Stimulated activated CD4-positive, alpha-beta T cell treated with anti-CD3 and anti-CD28 coated beads, Interleukin-2, amount 100 ng/mL, for 24 hours (primary cell): ENCODE measurements around the gene COMMD1.
"Not testable (repeated sequence)": the region's sequence is repeated elsewhere in the genome, so short reads cannot be mapped to it uniquely, and the experiment has no call there.

Source experiments
- DNase-seq, 2 donors: peaks; one replicate each; pipeline ENCODE4 v3.0.0-alpha.2; 2020

The COMMD1 gene

DNA sequence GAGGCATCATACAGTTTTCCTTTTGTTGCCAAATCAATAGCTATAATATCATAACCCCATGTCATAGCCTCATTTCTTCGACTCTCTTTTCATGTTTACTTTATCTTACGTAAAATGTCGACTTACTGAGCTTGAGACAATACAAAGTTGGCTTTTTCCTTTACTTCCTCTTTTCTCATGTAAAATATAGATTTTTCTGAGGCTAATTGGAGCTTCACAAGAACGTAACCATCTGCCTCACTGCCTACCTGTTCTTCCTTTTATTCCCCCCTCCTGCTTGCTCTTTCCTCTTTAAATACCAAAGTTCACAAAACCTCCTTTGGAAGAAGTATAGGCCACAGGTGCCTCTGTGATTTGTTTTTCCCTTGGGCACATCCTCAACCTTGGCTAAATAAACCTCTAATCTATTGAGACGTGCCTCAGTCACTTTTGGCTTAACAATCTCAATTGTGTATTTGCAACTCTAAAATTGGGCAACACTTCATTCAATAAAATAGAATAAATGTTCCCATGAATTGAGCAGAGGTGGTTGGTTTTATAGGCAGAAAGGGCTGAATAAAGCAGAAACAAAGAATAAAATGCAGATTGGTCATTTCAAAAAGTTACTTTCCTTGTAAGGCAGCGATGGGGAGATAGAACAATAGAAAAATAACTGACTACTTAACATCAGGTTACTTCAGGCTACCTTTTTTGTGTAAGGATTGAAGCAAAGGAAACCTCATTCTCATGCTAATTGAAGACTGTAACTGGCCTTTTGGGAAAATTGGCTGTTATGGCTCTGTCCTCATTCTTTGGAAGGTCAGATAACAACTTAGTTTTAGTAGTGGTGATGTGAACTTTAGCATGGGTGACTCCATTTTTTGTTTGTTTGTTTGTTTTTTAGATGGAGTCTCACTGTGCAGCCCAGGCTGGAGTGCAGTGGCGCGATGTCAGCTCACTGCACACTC lies 21.3 kb downstream of the COMMD1 start:
- DNase-seq = no peak

GRCh38 chr2:61928826-61929461 lies 23.5 kb downstream of the COMMD1 start:
- DNase-seq = no peak

DNA sequence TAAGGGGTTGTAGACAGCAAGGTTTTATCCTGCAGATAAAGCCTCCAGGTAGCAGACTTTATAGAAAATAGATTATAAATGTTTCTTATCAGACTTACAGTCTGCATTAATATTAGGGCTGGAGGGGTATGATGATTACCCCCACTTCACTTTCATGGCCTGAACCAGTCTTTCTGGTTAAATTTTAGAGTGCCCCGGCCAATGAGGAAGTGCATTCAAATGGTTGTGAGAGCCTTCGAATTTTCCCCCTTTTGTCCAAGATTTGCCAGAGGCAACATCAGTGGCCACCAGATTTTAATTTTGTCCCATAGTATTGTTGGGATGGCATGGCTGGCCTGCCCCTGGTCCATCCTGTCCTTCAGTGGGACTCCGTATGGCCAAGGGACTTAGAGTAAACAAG lies 31.6 kb downstream of the COMMD1 start:
- no peak for DNase-seq

DNA sequence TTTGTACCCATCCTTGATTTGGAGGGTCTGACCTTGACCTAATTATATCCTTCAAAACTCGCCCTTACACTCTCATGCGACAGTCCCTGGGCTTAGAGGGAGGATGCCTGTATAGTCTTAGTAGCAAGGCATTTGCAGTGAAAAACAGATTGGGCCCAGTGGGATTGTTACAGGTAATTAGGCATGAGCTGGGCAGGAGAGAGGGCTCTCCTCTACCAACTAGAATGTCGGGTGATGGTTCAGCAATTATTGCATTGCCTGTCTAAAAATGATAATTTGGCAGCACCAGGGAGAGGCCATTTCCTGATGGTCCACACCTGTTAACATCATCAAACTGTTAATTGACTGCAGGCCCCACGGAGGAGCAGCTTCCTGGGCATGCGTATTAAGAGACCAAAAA lies 32.4 kb downstream of the COMMD1 start:
- no peak for DNase-seq

- DNase-seq = no peak
Measured at GRCh38 chr2:61938511-61938910, 33.0 kb downstream of the COMMD1 start.

DNA sequence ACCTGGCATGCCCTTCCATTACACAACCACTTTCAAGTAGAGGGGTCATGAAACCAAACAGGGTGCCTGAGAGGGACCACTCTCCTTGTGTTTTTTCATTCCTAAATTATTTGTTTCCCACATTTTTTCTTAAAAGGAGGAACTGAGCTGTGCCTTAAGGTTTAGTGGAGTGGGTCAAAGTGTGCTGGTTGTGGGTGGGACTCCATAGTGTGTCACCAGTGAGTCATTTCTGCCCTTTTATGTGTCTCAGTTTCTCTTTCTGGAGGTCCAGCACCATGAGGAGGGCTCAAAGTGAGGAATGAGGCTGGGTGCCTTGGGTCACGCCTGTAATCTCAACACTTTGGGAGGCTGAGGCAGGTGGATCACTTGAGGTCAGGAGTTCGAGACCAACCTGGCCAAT lies 37.8 kb downstream of the COMMD1 start:
- no peak for DNase-seq

GRCh38 chr2:61946666-61947065 lies 41.2 kb downstream of the COMMD1 start:
- DNase-seq = no peak

DNA sequence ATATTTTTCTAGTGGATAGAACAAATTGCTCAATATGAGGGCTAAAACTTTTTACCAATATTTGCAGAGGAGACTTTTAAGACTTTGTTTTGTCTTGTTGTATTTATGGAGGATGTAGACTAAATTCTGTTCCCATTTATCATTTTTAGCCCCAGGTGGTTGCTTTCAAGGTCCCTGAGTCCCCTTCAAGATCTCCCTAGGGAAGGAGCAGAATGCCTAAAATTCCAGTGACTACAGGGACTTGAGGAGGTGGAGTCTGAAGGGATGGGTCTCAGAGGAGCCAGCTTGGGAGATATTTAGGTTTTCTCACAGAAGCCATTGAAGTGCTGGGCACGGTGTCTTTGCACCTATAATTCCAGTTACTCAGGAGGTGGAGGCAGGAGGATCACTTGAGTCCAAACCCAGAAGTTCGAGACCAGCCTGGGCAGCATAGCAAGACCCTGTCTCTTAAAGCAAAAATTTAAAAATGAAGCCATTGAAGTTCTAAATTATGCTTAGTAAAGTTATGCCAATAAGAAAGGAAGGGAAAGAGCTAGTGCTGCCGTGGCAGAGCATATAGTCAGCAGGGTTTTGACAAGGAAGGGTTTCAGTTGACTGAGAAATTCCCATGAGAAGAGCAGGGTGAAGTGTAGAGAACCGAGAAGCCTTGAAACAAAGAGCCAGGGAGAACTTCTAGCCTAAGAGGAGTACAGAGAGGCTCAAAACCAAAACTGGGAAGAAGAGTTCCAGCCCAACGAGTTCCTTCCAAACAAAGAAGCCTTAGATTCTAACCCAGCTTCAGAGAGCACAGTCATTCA lies 43.4 kb downstream of the COMMD1 start:
- no peak for DNase-seq

- DNase-seq = no peak
Measured at GRCh38 chr2:61949458-61949713, 43.9 kb downstream of the COMMD1 start.

- DNase-seq = no peak
Measured at GRCh38 chr2:61949714-61950560, 44.5 kb downstream of the COMMD1 start.

GRCh38 chr2:61950571-61951315 lies 45.3 kb downstream of the COMMD1 start:
- no peak for DNase-seq

DNA sequence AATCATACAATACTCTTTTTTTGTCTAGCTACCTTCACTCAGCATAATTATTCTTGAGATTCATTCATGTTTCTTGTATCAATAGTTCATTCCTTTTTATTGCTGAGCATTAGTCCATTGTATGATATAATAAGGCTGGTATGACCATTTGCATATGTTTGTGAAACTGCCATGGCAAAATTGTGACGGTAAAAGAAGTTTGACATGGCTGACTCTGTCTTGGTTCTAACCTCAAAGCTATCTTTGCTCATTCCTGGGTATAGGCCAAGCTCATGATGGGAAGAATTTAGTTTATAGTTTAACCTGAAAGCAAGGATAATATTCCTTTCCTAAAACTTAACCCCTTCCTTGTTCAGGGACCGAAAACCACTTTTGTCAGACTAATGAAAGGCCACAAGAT lies 46.4 kb downstream of the COMMD1 start:
- DNase-seq = no peak

DNA sequence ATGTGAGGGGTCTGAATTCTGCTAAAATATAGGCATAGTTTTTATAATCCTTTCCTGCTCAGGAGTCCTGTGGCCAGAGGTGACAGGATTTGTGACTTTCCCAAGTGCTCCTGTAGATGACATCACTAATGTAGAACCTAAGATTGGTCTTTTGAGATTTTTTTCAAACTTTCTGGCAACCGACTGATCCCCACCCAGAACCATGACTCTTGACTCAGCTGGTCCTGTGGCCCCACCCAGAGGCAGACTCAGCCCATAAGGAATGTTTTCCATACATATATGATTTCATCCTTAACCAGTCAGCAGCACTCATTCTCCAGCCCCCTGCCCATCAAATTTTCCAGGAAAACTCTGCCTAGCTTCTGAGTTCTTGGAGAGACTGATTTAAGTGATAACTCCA lies 46.8 kb downstream of the COMMD1 start:
- no peak for DNase-seq

GRCh38 chr2:61954856-61955255 lies 49.4 kb downstream of the COMMD1 start:
- not testable (repeated sequence) for DNase-seq

GRCh38 chr2:61959381-61960293 lies 54.2 kb downstream of the COMMD1 start:
- DNase-seq = no peak

DNA sequence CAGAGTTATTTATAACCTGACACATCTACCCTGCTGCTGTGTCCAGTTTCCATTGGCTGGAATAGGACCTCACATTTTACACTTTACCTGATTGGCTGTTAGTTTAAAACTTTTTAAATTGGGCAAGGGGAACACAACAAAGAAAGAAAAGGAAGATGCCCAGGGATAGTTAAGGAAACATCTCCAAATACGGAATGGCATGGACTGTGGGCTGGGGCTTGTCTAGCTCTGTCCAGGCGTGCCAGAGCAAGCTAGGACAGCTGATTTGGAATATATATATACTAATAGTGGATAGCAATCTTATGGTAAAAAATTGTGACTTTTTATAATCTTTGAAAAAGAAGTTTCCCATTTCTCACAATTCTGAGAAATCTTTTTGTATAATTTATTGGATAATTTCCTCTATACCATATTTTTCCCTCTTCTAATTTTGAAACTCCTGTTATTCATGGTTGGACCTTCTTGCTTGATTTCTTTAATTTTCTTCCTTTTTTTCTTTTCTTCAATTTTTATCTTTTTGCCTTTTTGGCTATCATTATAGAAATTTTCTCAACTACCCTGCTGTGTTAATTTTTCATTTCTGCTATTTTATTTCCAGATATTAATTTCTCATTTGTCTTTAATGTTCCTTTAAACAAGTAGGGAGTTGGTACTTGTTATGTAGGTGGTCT lies 55.9 kb downstream of the COMMD1 start:
- no peak for DNase-seq

GRCh38 chr2:61962095-61962984 lies 56.9 kb downstream of the COMMD1 start:
- DNase-seq = no peak

GRCh38 chr2:61966087-61966727 lies 60.7 kb downstream of the COMMD1 start:
- DNase-seq = no peak

GRCh38 chr2:61967262-61967661 lies 61.8 kb downstream of the COMMD1 start:
- no peak for DNase-seq
